GM10248 (cell line): ENCODE results near the gene MAPK10.
"Not testable (repeated sequence)": the region's sequence is repeated elsewhere in the genome, so short reads cannot be mapped to it uniquely, and the experiment has no call there.

Experiments used
- CTCF ChIA-PET: fragments of 300-600 bp; sonication (Branson Sonifier 250); formaldehyde crosslinking; extraction: SDS; loops from one replicate; lab custom pipeline; 2021; ENCODE audit warnings: antibody characterized with exemption; lab: Yijun Ruan, JAX
- POLR2A ChIA-PET: fragments of 350-650 bp; sonication (Branson Sonifier 250); formaldehyde crosslinking; extraction: SDS; loops from one replicate; lab custom pipeline; 2020; ENCODE audit warnings: antibody characterized with exemption; lab: Yijun Ruan, JAX
- DNase-seq: peaks from one replicate; pipeline ENCODE4 v3.0.0; 2012; ENCODE audit errors: extremely low spot score
- TF ChIP-seq, protein P1 (sequence below): IDR thresholded peaks from 2 replicates; pipeline ENCODE4 v1.5.1; 2012; ENCODE audit warnings: mild to moderate bottlenecking, low read depth; ENCODE audit errors: extremely low read depth, missing control alignments, control extremely low read depth

Gene MAPK10

DNA sequence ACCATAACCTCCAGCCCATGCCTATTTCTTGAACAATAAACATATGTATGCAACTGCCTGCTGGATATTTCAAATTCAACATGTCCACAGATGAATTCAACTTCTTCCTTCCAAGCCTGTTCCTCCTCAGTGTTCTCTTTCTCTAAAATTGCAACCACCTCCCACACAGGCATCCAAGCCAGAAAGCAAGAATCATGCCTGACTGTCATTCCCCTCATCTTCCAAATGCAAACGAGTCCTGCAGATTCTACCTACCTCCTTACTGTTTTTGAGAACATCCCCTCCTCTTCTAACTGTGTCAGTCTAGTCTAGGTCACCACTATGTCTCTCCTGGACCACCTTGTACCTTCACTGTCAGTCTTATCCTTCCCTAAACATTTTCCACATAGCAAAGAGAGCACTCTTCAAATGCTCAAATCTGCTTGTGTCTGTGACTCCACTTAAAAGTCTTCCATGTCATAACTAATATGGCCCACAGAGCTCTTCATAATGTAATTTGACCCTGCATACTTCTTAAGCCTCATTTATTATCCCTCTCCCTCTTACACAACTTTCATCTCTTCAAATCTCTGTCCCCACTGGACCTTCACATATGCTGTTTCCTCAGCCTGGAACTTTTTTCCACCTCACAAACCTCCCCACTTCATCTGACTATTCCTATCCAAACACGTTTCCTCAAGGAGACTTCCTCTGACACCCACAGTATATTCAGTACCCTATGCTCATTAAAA, 25.7 kb downstream of the MAPK10 start:
- POLR2A ChIA-PET: no interaction called here
- no peak for DNase-seq
- CTCF ChIA-PET: no interaction called here
- TF ChIP-seq, protein P1, sequence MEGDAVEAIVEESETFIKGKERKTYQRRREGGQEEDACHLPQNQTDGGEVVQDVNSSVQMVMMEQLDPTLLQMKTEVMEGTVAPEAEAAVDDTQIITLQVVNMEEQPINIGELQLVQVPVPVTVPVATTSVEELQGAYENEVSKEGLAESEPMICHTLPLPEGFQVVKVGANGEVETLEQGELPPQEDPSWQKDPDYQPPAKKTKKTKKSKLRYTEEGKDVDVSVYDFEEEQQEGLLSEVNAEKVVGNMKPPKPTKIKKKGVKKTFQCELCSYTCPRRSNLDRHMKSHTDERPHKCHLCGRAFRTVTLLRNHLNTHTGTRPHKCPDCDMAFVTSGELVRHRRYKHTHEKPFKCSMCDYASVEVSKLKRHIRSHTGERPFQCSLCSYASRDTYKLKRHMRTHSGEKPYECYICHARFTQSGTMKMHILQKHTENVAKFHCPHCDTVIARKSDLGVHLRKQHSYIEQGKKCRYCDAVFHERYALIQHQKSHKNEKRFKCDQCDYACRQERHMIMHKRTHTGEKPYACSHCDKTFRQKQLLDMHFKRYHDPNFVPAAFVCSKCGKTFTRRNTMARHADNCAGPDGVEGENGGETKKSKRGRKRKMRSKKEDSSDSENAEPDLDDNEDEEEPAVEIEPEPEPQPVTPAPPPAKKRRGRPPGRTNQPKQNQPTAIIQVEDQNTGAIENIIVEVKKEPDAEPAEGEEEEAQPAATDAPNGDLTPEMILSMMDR: no peak

DNA sequence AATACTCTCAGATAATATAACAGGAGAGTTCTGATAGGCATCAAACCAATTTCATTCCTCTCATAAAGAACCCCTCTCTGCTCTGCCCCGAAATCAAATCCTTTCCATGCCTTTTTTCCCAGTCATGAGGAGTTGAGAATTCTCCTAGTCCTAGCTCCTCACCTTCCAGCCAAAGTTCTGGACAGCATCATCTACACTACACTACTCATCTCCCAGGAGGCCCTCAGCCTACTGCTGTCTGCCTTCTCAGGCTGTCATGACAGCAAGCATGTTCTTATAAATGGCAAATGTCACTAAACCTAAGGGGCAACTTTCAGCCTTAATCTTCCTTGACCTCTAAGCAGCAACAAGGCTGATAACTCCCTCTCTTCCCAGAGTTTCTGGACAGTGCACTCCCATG, 26.6 kb downstream of the MAPK10 start:
- DNase-seq: no peak
- CTCF ChIA-PET: no interaction called here
- TF ChIP-seq, protein P1: no peak
- POLR2A ChIA-PET: no interaction called here

DNA sequence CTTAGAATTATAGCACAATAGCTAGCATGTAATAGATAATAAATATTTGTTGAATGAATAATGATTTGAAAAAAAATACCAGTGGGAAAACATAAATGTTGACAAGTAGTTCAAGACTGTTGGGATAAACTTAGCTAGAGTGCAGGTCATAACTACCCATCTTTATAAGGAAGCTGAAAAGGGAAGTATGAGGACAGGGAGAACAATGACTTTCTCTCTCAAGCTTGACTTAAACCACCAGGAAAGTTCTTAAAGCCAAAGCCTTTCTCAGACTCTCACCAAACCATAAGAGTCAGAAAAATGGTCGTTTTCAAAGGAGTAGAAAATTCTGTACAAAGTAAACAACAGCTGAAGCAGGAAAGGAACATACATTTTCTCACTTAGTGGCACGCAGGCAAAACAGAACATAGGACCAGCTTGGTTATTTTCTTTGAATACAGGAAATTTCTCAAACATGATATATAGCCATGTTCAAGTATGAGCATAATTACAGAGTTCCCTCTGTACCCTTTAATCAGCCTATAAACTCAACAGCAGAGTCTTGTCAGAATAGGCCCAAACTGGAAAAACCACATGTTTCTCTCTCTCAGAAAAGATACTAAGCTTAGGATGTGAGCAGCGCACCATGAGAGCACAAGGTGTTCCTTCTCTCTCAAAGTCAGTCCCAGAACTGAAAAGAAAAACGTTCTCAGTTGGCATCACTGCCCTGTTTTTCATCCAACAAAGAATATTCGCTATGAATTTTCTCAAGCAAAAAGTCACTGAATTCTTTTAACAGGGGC, 28.7 kb downstream of the MAPK10 start:
- POLR2A ChIA-PET: no interaction called here
- no peak for DNase-seq
- TF ChIP-seq, protein P1: no peak
- CTCF ChIA-PET: interaction anchor here (0.7 to 1.0 kb wide), 3 partner anchors 12 to 68 kb away, joined by 3 to 4 read pairs (median 4); no protein-coding TSS in a partner anchor

DNA sequence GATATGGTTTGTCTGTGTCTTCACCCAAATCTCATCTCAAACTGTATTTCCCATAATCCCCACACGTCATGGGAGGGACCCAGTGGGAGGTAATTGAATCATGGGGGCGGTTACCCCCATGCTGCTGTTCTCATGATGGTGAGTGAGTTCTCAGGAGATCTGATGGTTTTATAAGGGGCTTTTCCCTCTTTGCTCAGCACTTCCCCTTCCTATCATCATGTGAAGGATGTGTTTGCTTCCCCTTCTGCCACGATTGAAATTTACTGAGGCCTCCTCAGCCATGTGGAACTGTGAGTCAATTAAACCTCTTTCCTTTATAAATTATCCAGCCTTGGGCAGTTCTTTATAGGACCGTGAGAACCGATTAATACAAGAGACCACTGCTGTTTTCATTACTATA, 29.4 kb downstream of the MAPK10 start:
- DNase-seq, POLR2A ChIA-PET: not testable (repeated sequence)
- CTCF ChIA-PET: interaction anchor here (1.0 kb wide), 1 partner anchor 15 kb away, joined by 4 read pairs; no protein-coding TSS in a partner anchor

DNA sequence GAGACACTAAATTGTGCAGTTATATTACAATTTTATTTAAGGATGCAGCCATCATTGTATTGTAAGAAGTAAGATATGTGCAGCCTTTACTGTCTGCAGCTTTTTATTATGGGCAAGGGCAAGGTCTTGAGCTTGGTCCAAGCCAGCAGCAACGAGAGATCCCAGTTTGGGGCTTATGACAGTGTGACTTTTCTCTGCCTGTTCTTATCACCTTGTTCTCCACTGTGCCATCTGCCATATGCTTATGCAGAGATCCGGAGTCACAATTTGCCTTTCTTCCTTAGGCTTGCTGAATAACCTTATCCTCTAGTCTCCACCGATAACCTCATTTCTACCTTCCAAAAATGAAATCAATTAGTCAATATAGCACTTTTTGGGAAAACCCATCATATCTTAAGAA, 30.4 kb downstream of the MAPK10 start:
- POLR2A ChIA-PET: no interaction called here
- no peak for DNase-seq
- TF ChIP-seq, protein P1: no peak
- CTCF ChIA-PET: no interaction called here

DNA sequence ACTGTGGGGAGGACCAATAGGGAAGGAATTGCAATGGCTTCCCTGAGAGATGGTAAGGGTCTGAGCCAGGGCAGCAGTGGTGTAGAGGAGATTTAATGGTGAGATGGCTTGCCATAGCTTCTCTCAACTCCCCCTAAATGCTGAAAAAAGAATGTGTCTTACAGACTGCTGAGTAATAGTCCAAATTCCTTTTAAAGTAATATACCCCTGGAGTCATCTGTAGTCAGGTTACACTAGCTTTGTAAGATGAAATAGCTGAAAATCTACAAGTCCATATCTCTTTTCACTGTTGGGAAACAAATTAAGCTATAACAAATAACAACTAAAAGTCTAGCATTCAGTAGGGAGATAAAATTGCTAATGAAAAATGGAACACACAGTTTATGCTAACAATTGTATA, 33.5 kb downstream of the MAPK10 start:
- ChIA-PET CTCF (no interaction called here), POLR2A (no interaction called here)

More for the DNA sequence above, 33.5 kb downstream of the MAPK10 start:
- no peak for DNase-seq
- TF ChIP-seq, protein P1: no peak
